Right atrium auricular region (tissue), 2 donors: ENCODE results near the gene SUPT20HL1. TPM values are rescaled to one million over a fixed set of nuclear protein-coding genes. Genes with fewer than 3 reads are reported as not detected.

Experiments
- DNase-seq: peaks from one replicate; pipeline ENCODE4 v3.0.0-alpha.2; 2019; ENCODE audit warnings: low spot score
- H3K27ac ChIP-seq, 2 donors: fragments of 200-600 bp; sonication (generic); 1 replicate in 1 of 2; 2 replicates in 1 of 2; pipeline ENCODE4 v1.5.1; 2016 to 2019
- H3K27me3 ChIP-seq, 2 donors: fragments of 200-600 bp; sonication (generic); one replicate each; pipeline versions ENCODE4 v1.5.1 to v1.6.0; 2017 to 2019
- H3K36me3 ChIP-seq: fragments of 200-600 bp; sonication (generic); one replicate; pipeline ENCODE4 v1.5.1; 2016
- H3K4me1 ChIP-seq, 2 donors: fragments of 200-600 bp; sonication (generic); one replicate each; pipeline versions ENCODE4 v1.5.1 to v1.6.0; 2017 to 2019
- H3K4me3 ChIP-seq, 2 donors: fragments of 200-600 bp; sonication (generic); 1 replicate in 1 of 2; 2 replicates in 1 of 2; pipeline ENCODE4 v1.5.1; 2017 to 2019; ENCODE audit warnings: mild to moderate bottlenecking in 1 of 2, moderate library complexity in 1 of 2
- H3K9me3 ChIP-seq, 2 donors: fragments of 200-600 bp; sonication (generic); one replicate each; pipeline ENCODE4 v1.5.1; 2019
- CTCF ChIP-seq, 2 donors: fragments of 200-600 bp; sonication (generic); IDR thresholded peaks; one replicate each; pipeline ENCODE4 v1.5.1; 2019; ENCODE audit warnings: antibody characterized with exemption in 2 of 2
- total RNA-seq, 2 donors: library from RNA; depleted of rRNA; stranded (reverse); fragments of >200 nt; gene quantifications; one replicate each; pipeline ENCODE4 v1.1.0, GENCODE V29; 2016

The SUPT20HL1 gene
- total RNA-seq, 2 donors from 2014 or later, result not detected

GRCh38 chrX:24387724-24388123, 27.3 kb downstream of the SUPT20HL1 start:
- no peak for DNase-seq
- Histone ChIP-seq H3K4me3 (no peak overlapping the region), H3K36me3 (no peaks in the 10 kb centered on the region), H3K9me3 (no peaks in the 10 kb centered on the region), H3K27ac (no peak overlapping the region), H3K4me1 (peaks cover 0 to 1% of the 10 kb centered on the region in 2 donors), H3K27me3 (no peaks in the 10 kb centered on the region)
- TF ChIP-seq CTCF (IDR thresholded peaks at IDR 0.05), result no peak

GRCh38 chrX:24391389-24391788, 30.9 kb downstream of the SUPT20HL1 start:
- Histone ChIP-seq H3K36me3 (no peaks in the 10 kb centered on the region), H3K4me3 (no peak overlapping the region), H3K4me1 (peaks cover 0 to 7% of the 10 kb centered on the region in 2 donors), H3K27ac (no peak overlapping the region), H3K27me3 (no peaks in the 10 kb centered on the region), H3K9me3 (no peaks in the 10 kb centered on the region)
- no peak for TF ChIP-seq CTCF (IDR thresholded peaks at IDR 0.05)
- DNase-seq, result no peak

- TF ChIP-seq CTCF (IDR thresholded peaks at IDR 0.05), result no peak
- no peaks in the 10 kb centered on the region for H3K36me3 ChIP-seq
- no peak overlapping the region for H3K4me3 ChIP-seq
- H3K4me1 ChIP-seq, result peaks cover 0 to 7% of the 10 kb centered on the region in 2 donors
- H3K27me3 ChIP-seq, result no peaks in the 10 kb centered on the region
- DNase-seq, result no peak
- H3K27ac ChIP-seq, result no peak overlapping the region
- no peaks in the 10 kb centered on the region for H3K9me3 ChIP-seq
Measured at GRCh38 chrX:24391843-24392242, 31.4 kb downstream of the SUPT20HL1 start.

- Histone ChIP-seq H3K27me3 (no peaks in the 10 kb centered on the region), H3K36me3 (no peaks in the 10 kb centered on the region), H3K4me3 (no peak overlapping the region), H3K9me3 (no peaks in the 10 kb centered on the region), H3K4me1 (peaks cover 0 to 7% of the 10 kb centered on the region in 2 donors), H3K27ac (no peak overlapping the region)
- DNase-seq, result no peak
- TF ChIP-seq CTCF (IDR thresholded peaks at IDR 0.05), result no peak
Measured at GRCh38 chrX:24392709-24393108, 32.3 kb downstream of the SUPT20HL1 start.

- TF ChIP-seq CTCF (IDR thresholded peaks at IDR 0.05), result peak; percentile 56 to 80
- DNase-seq, result no peak
- Histone ChIP-seq H3K36me3 (no peaks in the 10 kb centered on the region), H3K9me3 (no peaks in the 10 kb centered on the region), H3K4me1 (peaks cover 0 to 7% of the 10 kb centered on the region in 2 donors), H3K27ac (peak overlapping the region in 1 of 2 donors; percentile 37), H3K4me3 (no peak overlapping the region), H3K27me3 (no peaks in the 10 kb centered on the region)
Measured at GRCh38 chrX:24395775-24396174, 35.3 kb downstream of the SUPT20HL1 start.

GRCh38 chrX:24396236-24396930, 35.9 kb downstream of the SUPT20HL1 start:
- Histone ChIP-seq H3K4me3 (no peak overlapping the region), H3K27me3 (no peaks in the 10 kb centered on the region), H3K9me3 (no peaks in the 10 kb centered on the region), H3K4me1 (peaks cover 0 to 7% of the 10 kb centered on the region in 2 donors), H3K36me3 (no peaks in the 10 kb centered on the region), H3K27ac (peak overlapping the region in 1 of 2 donors; percentile 37)
- DNase-seq, result no peak
- no peak for TF ChIP-seq CTCF (IDR thresholded peaks at IDR 0.05)
